Measurements from ENCODE around the gene PRKCSH.

DNA sequence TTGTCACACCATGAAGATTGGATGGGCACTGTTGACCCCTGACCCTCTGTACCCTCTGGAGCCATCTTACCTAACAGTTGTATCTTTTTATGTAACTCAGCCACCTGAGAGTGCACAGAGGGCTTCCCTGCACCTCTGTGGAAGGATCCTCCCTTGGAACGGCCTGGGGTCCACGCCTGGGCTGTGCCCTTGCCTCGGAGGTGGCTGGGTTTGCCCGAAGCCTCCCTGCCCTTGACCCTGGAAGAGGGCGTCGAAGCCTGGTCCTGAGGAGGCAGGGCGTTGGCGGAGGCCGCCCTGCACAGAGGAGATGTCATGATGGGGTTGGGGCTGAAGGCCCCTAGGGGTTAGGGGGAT is 755 bp upstream of the PRKCSH start:
- TF ChIP-seq CTCF (IDR thresholded peaks at IDR 0.05): no peak
- no peak for TF ChIP-seq POLR2AphosphoS5 (IDR thresholded peaks at IDR 0.05)
- no peak for TF ChIP-seq EP300 (IDR thresholded peaks at IDR 0.05)
- TF ChIP-seq POLR2A (IDR thresholded peaks at IDR 0.05; ENCODE audit: low read depth): no peak

Data from esophagus muscularis mucosa (tissue), 4 donors.